A673 (cell line): ENCODE data around the gene CRYBA2. TPM values are rescaled to one million over a fixed set of nuclear protein-coding genes. Genes with fewer than 3 reads are reported as not detected.

Source experiments
- BruUV-seq: library from RNA; stranded (reverse); fragments of 400-500 nt; replicated peaks from 2 replicates; lab custom pipeline; 2021; lab: Mats Ljungman, UMichigan
- CTCF ChIA-PET: fragments of 300-600 bp; sonication (Branson Sonifier 250); formaldehyde crosslinking; loops from one replicate; lab custom pipeline; 2022; ENCODE audit warnings: antibody characterized with exemption; lab: Charles Lee
- POLR2A ChIA-PET: fragments of 300-600 bp; sonication (Branson Sonifier 250); formaldehyde crosslinking; loops from one replicate; lab custom pipeline; 2022; ENCODE audit warnings: antibody characterized with exemption; ENCODE audit not compliant: low non-redundant PET; lab: Charles Lee
- DNase-seq: peaks from one replicate; pipeline ENCODE4 v3.0.0-alpha.2; 2015; ENCODE audit warnings: low spot score
- H3K27ac ChIP-seq: fragments of 200-600 bp; sonication (generic); 2 replicates; pipeline ENCODE4 v1.5.1; 2016; ENCODE audit warnings: mixed run types, low read depth, mild to moderate bottlenecking, mixed read lengths, antibody characterized with exemption, low read length; ENCODE audit not compliant: poor library complexity, severe bottlenecking
- H3K27me3 ChIP-seq: fragments of 200-600 bp; sonication (generic); replicated peaks from 2 replicates; pipeline ENCODE4 v1.6.1; 2017; ENCODE audit warnings: mixed run types, low read depth, mild to moderate bottlenecking, mixed read lengths, antibody characterized with exemption, low read length; ENCODE audit not compliant: insufficient read depth, poor library complexity
- H3K36me3 ChIP-seq: fragments of 200-600 bp; sonication (generic); 2 replicates; pipeline ENCODE4 v1.6.1; 2016; ENCODE audit warnings: mixed run types, mild to moderate bottlenecking, mixed read lengths, antibody characterized with exemption, low read length; ENCODE audit not compliant: insufficient read depth, poor library complexity, severe bottlenecking
- H3K4me1 ChIP-seq: fragments of 200-600 bp; sonication (generic); 2 replicates; pipeline ENCODE4 v1.6.1; 2017; ENCODE audit warnings: mixed run types, mild to moderate bottlenecking, mixed read lengths, antibody characterized with exemption, low read length; ENCODE audit not compliant: insufficient read depth, poor library complexity, severe bottlenecking
- H3K4me3 ChIP-seq: fragments of 200-600 bp; sonication (generic); 2 replicates; pipeline ENCODE4 v1.5.1; 2016; ENCODE audit warnings: low read depth, mixed run types, mild to moderate bottlenecking, mixed read lengths, low read length; ENCODE audit not compliant: poor library complexity, severe bottlenecking
- H3K9me3 ChIP-seq: fragments of 200-600 bp; sonication (generic); 2 replicates; pipeline ENCODE4 v1.6.1; 2016; ENCODE audit warnings: mixed run types, low read depth, mild to moderate bottlenecking, mixed read lengths, antibody characterized with exemption, low read length; ENCODE audit not compliant: poor library complexity, severe bottlenecking
- CTCF ChIP-seq: fragments of 300-800, 200-600 bp; sonication (generic); conservative IDR thresholded peaks from 2 replicates; pipeline ENCODE4 v1.5.1; 2017; ENCODE audit warnings: low read depth, mild to moderate bottlenecking, antibody characterized with exemption, low read length, moderate library complexity, mixed read lengths
- EZH2 ChIP-seq: fragments of 200-600 bp; sonication (generic); IDR thresholded peaks from 2 replicates; pipeline ENCODE4 v1.6.1; 2017; ENCODE audit warnings: borderline replicate concordance, low read depth, mild to moderate bottlenecking, mixed read lengths, antibody characterized with exemption, low read length; ENCODE audit not compliant: poor library complexity, severe bottlenecking
- intact Hi-C: fragments of 100-400 bp; cut with micrococcal nuclease; formaldehyde crosslinking; loops from one replicate; pipeline ENCODE4 v1.10.0; 2022; ENCODE audit not compliant: unreplicated experiment
- total RNA-seq: library from RNA; stranded (reverse); gene quantifications from 2 replicates; pipeline ENCODE4 v1.2.3, GENCODE V29; 2021

Gene CRYBA2
- total RNA-seq, 1 experiment from 2014 or later: 1.3 TPM

GRCh38 chr2:218954541-218955300 lies 38.5 kb downstream of the CRYBA2 start:
- Histone ChIP-seq H3K4me1 (peaks cover 2% of the 10 kb centered on the region), H3K27ac (no peak overlapping the region), H3K36me3 (no peaks in the 10 kb centered on the region), H3K27me3 (peaks cover 2% of the 10 kb centered on the region), H3K9me3 (no peaks in the 10 kb centered on the region), H3K4me3 (no peak overlapping the region)
- intact Hi-C loops: no loop called here
- no TSS peak for BruUV-seq
- CTCF ChIA-PET: interaction anchor here (0.9 kb wide), 1 partner anchor 25 kb away, joined by 5 read pairs; no protein-coding TSS in a partner anchor
- no peak for DNase-seq
- POLR2A ChIA-PET: no interaction called here
- no peak for TF ChIP-seq EZH2
- TF ChIP-seq CTCF: no peak

GRCh38 chr2:218953366-218953954 lies 39.8 kb downstream of the CRYBA2 start:
- intact Hi-C loops: no loop called here
- no peak for DNase-seq
- Histone ChIP-seq H3K27ac (no peak overlapping the region), H3K27me3 (no peaks in the 10 kb centered on the region), H3K36me3 (no peaks in the 10 kb centered on the region), H3K4me1 (no peaks in the 10 kb centered on the region), H3K4me3 (no peak overlapping the region), H3K9me3 (no peaks in the 10 kb centered on the region)
- peak; percentile 49 for TF ChIP-seq CTCF
- no peak for TF ChIP-seq EZH2
- ChIA-PET POLR2A (no interaction called here), CTCF (interaction anchor here (0.6 kb wide), 2 partner anchors 52 to 62 kb away, joined by 5 read pairs; no protein-coding TSS in a partner anchor)
- no TSS peak for BruUV-seq

GRCh38 chr2:218952160-218952559 lies 41.1 kb downstream of the CRYBA2 start:
- no peaks in the 10 kb centered on the region for H3K27me3 ChIP-seq
- no peak for TF ChIP-seq EZH2
- no peak for TF ChIP-seq CTCF
- CTCF ChIA-PET: no interaction called here
- intact Hi-C loops: no loop called here
- no peak for DNase-seq
- H3K4me1 ChIP-seq: no peaks in the 10 kb centered on the region
- H3K9me3 ChIP-seq: no peaks in the 10 kb centered on the region
- no peaks in the 10 kb centered on the region for H3K36me3 ChIP-seq
- H3K4me3 ChIP-seq: no peak overlapping the region
- BruUV-seq: no TSS peak
- H3K27ac ChIP-seq: no peak overlapping the region
- POLR2A ChIA-PET: no interaction called here
